Measurements from ENCODE around the gene SIK2.

Gene SIK2

DNA sequence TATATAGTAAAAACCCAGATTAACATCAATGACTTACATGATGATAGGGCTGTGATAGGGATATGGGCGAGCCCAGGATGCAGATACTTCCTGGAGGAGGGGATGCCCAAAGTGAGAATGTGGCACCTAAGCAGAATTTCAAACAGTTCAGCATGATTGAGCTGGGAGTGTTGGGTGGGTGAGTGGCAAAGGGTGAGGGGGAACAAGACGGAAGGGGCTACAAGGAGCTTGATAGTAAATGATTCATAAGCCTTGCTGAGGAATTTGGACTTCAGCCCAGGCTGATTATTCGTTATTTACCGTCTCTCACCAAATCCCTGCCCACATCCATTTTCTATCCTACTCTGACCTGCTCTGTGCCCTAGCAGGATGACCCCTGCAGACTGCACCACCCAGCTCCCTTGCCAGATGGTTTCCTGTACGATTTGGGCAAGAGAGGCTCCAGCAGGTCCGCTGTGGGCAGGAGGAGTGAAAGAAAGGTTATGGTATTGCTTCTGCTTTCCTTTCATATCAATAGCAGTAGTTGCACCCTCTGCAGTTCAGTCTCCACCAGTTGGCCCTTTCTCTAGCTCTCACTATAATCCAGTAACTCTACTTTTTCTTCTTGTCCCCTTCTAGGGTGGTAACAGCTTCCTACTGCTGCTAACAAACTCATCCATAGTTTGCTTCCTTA is 30.3 kb upstream of the SIK2 start:
- no peak overlapping the region for H3K4me3 ChIP-seq (ENCODE audit: low read length)
- TF ChIP-seq, protein P1, sequence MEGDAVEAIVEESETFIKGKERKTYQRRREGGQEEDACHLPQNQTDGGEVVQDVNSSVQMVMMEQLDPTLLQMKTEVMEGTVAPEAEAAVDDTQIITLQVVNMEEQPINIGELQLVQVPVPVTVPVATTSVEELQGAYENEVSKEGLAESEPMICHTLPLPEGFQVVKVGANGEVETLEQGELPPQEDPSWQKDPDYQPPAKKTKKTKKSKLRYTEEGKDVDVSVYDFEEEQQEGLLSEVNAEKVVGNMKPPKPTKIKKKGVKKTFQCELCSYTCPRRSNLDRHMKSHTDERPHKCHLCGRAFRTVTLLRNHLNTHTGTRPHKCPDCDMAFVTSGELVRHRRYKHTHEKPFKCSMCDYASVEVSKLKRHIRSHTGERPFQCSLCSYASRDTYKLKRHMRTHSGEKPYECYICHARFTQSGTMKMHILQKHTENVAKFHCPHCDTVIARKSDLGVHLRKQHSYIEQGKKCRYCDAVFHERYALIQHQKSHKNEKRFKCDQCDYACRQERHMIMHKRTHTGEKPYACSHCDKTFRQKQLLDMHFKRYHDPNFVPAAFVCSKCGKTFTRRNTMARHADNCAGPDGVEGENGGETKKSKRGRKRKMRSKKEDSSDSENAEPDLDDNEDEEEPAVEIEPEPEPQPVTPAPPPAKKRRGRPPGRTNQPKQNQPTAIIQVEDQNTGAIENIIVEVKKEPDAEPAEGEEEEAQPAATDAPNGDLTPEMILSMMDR (conservative IDR thresholded peaks at IDR 0.05; ENCODE audit: low read length), result no peak
- no peak for DNase-seq (ENCODE audit: low read depth)

DNA sequence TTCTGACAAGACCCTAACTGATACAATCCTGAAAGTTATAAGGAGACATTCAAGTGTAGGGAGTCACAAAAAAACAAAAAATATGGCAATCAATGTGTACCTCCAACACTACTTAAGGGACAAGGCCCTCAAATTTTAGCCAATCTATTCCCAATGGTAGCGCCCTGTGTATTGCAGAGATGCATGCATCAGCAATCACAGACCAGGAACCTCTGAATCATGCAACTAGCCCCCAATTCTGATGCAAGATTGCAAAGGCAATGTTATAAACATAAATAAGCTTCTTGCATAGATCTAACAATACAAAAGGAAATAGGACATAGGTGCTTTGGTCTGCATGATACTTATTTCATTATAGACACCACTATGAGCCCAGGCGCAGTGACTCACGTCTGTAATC is 29.7 kb upstream of the SIK2 start:
- DNase-seq (ENCODE audit: low read depth), result no peak
- TF ChIP-seq, protein P1 (conservative IDR thresholded peaks at IDR 0.05; ENCODE audit: low read length), result no peak
- no peak overlapping the region for H3K4me3 ChIP-seq (ENCODE audit: low read length)

DNA sequence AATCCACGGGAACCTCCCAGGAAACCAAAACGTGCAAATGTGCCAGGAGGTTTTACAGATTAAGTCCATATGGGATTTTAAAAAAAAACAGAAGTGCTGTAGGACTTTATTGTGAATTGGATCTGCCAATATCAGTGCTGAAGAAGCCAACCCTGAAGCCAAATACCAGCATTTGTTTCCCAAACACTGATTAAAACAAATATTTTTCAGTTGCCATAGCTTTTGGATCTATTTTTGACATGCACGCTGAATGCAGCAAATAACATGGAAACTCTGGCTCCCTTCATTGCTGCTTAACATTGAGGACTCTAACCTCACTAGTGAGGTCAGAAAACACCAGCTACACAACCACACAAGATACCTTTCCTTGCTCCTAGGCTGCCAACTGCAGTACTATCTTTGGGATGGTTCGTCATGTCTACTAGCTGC is 28.4 kb upstream of the SIK2 start:
- TF ChIP-seq, protein P1 (conservative IDR thresholded peaks at IDR 0.05; ENCODE audit: low read length), result no peak
- no peak overlapping the region for H3K4me3 ChIP-seq (ENCODE audit: low read length)
- peak; percentile 78 for DNase-seq (ENCODE audit: low read depth)

DNA sequence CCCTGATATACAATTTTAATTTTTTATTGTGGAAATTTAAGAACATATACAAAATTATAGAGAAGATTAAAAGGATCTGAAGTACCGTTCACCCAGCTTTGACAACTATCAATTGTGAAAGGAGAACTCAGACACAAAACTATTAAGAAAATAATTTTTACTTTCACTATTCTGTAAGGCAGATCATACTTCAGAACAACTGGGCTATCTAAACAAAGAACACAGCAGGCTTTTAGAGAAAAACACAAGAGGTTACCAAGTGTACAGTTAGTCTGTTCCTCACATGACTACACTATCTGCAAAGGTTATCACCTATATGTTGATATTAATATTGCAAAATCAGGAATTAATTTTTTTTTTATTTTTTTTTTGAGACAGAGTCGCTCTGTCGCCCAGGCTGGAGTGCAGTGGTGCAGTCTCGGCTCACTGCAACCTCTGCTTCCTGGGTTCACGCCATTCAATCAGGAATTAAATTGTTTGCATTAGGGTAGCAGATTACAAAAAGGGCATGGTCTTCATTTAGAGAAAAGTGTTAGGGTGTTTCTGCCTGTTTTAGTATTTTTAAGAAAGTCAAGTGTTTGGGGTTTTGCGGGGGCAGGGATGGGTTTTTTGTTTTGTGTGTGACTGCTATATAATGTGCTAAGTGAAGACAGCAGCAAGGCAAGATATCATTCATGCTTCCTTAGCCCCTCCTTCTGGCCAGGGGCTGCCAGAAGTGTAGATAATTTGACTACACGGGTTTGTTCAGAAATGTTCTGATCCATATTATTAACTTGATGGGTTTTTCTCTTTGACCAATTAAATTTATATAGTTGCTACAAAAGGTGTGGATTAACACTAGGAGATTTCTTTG is 27.6 kb upstream of the SIK2 start:
- peak overlapping the region; percentile 14 for H3K4me3 ChIP-seq (ENCODE audit: low read length)
- TF ChIP-seq, protein P1 (conservative IDR thresholded peaks at IDR 0.05; ENCODE audit: low read length), result no peak
- DNase-seq (ENCODE audit: low read depth), result no peak

DNA sequence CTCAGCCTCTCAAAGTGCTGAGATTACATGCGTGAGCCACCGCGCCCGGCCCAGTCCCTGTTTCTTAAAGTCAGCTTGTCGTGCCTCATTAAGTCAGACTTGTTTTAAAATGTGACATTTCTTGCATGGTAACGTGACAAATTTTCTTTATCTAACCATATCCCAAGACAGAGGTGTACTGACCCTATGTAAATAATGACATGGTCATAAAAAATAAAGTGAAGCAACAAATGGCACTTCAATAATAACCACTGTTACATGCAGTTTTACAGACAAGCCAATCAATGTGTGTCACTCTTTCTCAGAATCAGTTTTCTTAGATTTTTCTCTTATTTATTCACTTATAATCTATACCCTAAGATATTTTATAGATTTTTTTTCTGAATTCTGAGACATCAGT is 26.5 kb upstream of the SIK2 start:
- TF ChIP-seq, protein P1 (conservative IDR thresholded peaks at IDR 0.05; ENCODE audit: low read length), result no peak

DNA sequence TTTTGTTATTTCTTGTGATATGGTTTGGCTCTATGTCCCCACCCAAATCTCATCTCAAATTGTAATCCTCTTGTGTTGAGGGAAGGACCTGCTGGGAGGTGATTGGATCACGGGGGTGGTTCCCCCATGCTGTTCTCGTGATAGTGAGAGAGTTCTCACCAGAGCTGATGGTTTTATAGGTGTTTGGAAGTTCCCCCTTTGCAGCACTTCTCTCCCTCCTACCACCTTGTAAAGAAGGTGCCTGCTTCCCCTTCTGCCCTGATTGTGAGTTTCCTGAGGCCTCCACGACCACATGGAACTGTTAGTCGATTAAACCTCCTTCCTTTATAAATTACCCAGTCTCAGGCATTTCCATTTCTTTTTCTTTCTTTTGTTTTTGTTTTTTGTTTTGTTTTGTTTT is 24.4 kb upstream of the SIK2 start:
- no peak overlapping the region for H3K4me3 ChIP-seq (ENCODE audit: low read length)
- TF ChIP-seq, protein P1 (conservative IDR thresholded peaks at IDR 0.05; ENCODE audit: low read length), result no peak
- no peak for DNase-seq (ENCODE audit: low read depth)

More for the DNA sequence above, 26.5 kb upstream of the SIK2 start:
- no peak for DNase-seq (ENCODE audit: low read depth)
- no peak overlapping the region for H3K4me3 ChIP-seq (ENCODE audit: low read length)

DNA sequence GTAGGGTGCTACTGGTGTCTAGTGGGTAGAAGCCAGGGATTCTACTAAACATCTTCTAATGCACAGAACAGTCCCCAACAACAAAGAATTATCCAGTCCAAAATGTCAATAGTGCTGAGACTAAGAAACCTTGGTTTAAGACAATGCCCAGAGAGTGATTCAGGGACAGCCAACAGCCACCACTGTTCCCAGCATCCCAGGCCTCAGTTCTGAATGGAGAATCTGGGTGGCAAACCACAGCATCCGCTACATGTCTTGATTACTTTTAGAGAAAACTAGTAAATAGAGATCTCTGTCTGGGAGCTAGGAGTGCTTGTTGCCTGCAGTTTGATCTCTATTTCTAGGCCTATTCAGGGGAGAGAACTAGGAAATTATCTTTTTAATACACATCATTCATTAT is 20.9 kb upstream of the SIK2 start:
- TF ChIP-seq, protein P1 (conservative IDR thresholded peaks at IDR 0.05; ENCODE audit: low read length), result no peak
- no peak overlapping the region for H3K4me3 ChIP-seq (ENCODE audit: low read length)
- DNase-seq (ENCODE audit: low read depth), result no peak

Data from AG10803 (cell line).